Frontal cortex (tissue), 4 donors: Measurements from ENCODE around the gene REN. TPM values are rescaled to one million over a fixed set of nuclear protein-coding genes. Genes with fewer than 3 reads are reported as not detected.

ENCODE experiments used
- DNase-seq, 2 donors: peaks; one replicate each; pipeline ENCODE4 v3.0.0; 2012; ENCODE audit warnings: low spot score in 2 of 2
- FAIRE-seq: peaks from 2 replicates; lab custom pipeline; 2012; peaks lifted over from hg19 to GRCh38; lab: Jason Lieb, UNC
- total RNA-seq: library from RNA; depleted of rRNA; stranded (reverse); fragments of >200 nt; gene quantifications from one replicate; pipeline ENCODE4 v1.2.3, GENCODE V29; 2014
- donor health status: control.
- donor health status: control.
- donor health status: control.

The REN gene
- total RNA-seq, 1 donor from 2014 or later, result not detected

GRCh38 chr1:204141131-204141530 lies 25.0 kb downstream of the REN start:
- DNase-seq, result no peak
- FAIRE-seq, result no peak

- FAIRE-seq, result no peak
- DNase-seq, result no peak
Measured at GRCh38 chr1:204139952-204140351, 26.2 kb downstream of the REN start.

- DNase-seq (no peak), FAIRE-seq (no peak)
Measured at GRCh38 chr1:204139088-204139487, 27.0 kb downstream of the REN start.

GRCh38 chr1:204136814-204137213 lies 29.3 kb downstream of the REN start:
- DNase-seq, result no peak

GRCh38 chr1:204134103-204134502 lies 32.0 kb downstream of the REN start:
- FAIRE-seq, result no peak
- no peak for DNase-seq

More at GRCh38 chr1:204136814-204137213, 29.3 kb downstream of the REN start:
- no peak for FAIRE-seq

GRCh38 chr1:204132718-204133117 lies 33.4 kb downstream of the REN start:
- DNase-seq, result no peak
- FAIRE-seq, result no peak

GRCh38 chr1:204131978-204132377 lies 34.2 kb downstream of the REN start:
- FAIRE-seq, result no peak
- DNase-seq, result no peak

- FAIRE-seq, result no peak
Measured at GRCh38 chr1:204130981-204131892, 34.9 kb downstream of the REN start.

GRCh38 chr1:204130178-204130577 lies 36.0 kb downstream of the REN start:
- no peak for FAIRE-seq
- DNase-seq, result no peak

More at GRCh38 chr1:204130981-204131892, 34.9 kb downstream of the REN start:
- no peak for DNase-seq

- DNase-seq (peak; percentile 81 to 87), FAIRE-seq (no peak)
Measured at GRCh38 chr1:204128964-204129896, 36.9 kb downstream of the REN start.

- FAIRE-seq, result no peak
- no peak for DNase-seq
Measured at GRCh38 chr1:204128464-204128963, 37.6 kb downstream of the REN start.

- FAIRE-seq (no peak), DNase-seq (peak; percentile 71 to 82)
Measured at GRCh38 chr1:204127597-204128242, 38.4 kb downstream of the REN start.

- DNase-seq, result no peak
- FAIRE-seq, result no peak
Measured at GRCh38 chr1:204126956-204127355, 39.2 kb downstream of the REN start.

GRCh38 chr1:204126386-204126785 lies 39.8 kb downstream of the REN start:
- DNase-seq, result no peak

GRCh38 chr1:204125759-204126351 lies 40.3 kb downstream of the REN start:
- FAIRE-seq, result no peak

More at GRCh38 chr1:204126386-204126785, 39.8 kb downstream of the REN start:
- FAIRE-seq, result no peak

GRCh38 chr1:204124639-204125038 lies 41.5 kb downstream of the REN start:
- no peak for DNase-seq
- no peak for FAIRE-seq

More at GRCh38 chr1:204125759-204126351, 40.3 kb downstream of the REN start:
- no peak for DNase-seq

GRCh38 chr1:204123376-204123775 lies 42.8 kb downstream of the REN start:
- no peak for FAIRE-seq
- DNase-seq, result no peak

- DNase-seq, result no peak
- no peak for FAIRE-seq
Measured at GRCh38 chr1:204121840-204122555, 44.1 kb downstream of the REN start.

- DNase-seq, result no peak
- no peak for FAIRE-seq
Measured at GRCh38 chr1:204116539-204116938, 49.6 kb downstream of the REN start.
